Measurements from ENCODE around the gene TMEM59. TPM values are rescaled to one million over a fixed set of nuclear protein-coding genes. Genes with fewer than 3 reads are reported as not detected.
A peak's percentile ranks its signal among the peaks of the same experiment; 100 is the strongest.

Gene TMEM59
- total RNA-seq, 6 experiments from 2014 or later = 133 to 379 (median 280) TPM

GRCh38 chr1:54088385-54088784 lies 35.4 kb upstream of the TMEM59 start:
- intact Hi-C loops (cut with DNase I) = no loop called here
- WGBS (ENCODE audit: insufficient coverage, low coverage, low lambda C conversion rate, missing lambda C conversion rate) = 83% methylated on average over 5 of the region's 5 CpGs
- peaks cover 0 to 2% (median 0%) of the 10 kb centered on the region in 4 donors for H3K36me3 ChIP-seq
- H3K4me3 ChIP-seq = no peak overlapping the region
- H3K4me1 ChIP-seq = no peaks in the 10 kb centered on the region
- H3K9me3 ChIP-seq = no peaks in the 10 kb centered on the region
- DNase-seq (no peak), ATAC-seq (no peak)
- TF ChIP-seq POLR2A (IDR thresholded peaks at IDR 0.05) (no peak), CTCF (IDR thresholded peaks at IDR 0.05) (no peak)
- H3K27ac ChIP-seq = no peak overlapping the region
- no peaks in the 10 kb centered on the region for H3K27me3 ChIP-seq

- ATAC-seq (no peak), DNase-seq (no peak)
- 100% methylated on average over 1 of the region's 1 CpG for WGBS (ENCODE audit: insufficient coverage, low coverage, low lambda C conversion rate, missing lambda C conversion rate)
- peaks cover 0 to under 1% (median 0%) of the 10 kb centered on the region in 4 donors for H3K4me1 ChIP-seq
- intact Hi-C loops (cut with DNase I) = no loop called here
- no peaks in the 10 kb centered on the region for H3K9me3 ChIP-seq
- no peak overlapping the region for H3K4me3 ChIP-seq
- TF ChIP-seq POLR2A (IDR thresholded peaks at IDR 0.05) (no peak), CTCF (IDR thresholded peaks at IDR 0.05) (no peak)
- peaks cover 0 to 2% (median 0%) of the 10 kb centered on the region in 4 donors for H3K36me3 ChIP-seq
- no peak overlapping the region for H3K27ac ChIP-seq
- H3K27me3 ChIP-seq = no peaks in the 10 kb centered on the region
Measured at GRCh38 chr1:54086754-54087153, 33.8 kb upstream of the TMEM59 start.

GRCh38 chr1:54084794-54085193 lies 31.8 kb upstream of the TMEM59 start:
- TF ChIP-seq CTCF (IDR thresholded peaks at IDR 0.05) (no peak), POLR2A (IDR thresholded peaks at IDR 0.05) (no peak)
- Histone ChIP-seq H3K9me3 (no peaks in the 10 kb centered on the region), H3K27me3 (no peaks in the 10 kb centered on the region), H3K36me3 (peaks cover 0 to 2% (median 0%) of the 10 kb centered on the region in 4 donors), H3K4me3 (no peak overlapping the region), H3K27ac (no peak overlapping the region), H3K4me1 (peaks cover 0 to 19% (median 9%) of the 10 kb centered on the region in 4 donors)
- intact Hi-C loops (cut with DNase I) = no loop called here
- no peak for DNase-seq
- no peak for ATAC-seq
- WGBS (ENCODE audit: insufficient coverage, low coverage, low lambda C conversion rate, missing lambda C conversion rate) = 89% methylated on average over 2 of the region's 2 CpGs

- no peaks in the 10 kb centered on the region for H3K9me3 ChIP-seq
- WGBS (ENCODE audit: insufficient coverage, low coverage, low lambda C conversion rate, missing lambda C conversion rate) = 51% methylated on average over 8 of the region's 8 CpGs
- peak overlapping the region in 2 of 3 donors; percentile 19 to 55 for H3K27ac ChIP-seq
Measured at GRCh38 chr1:54081306-54082270, 28.6 kb upstream of the TMEM59 start.

More at GRCh38 chr1:54081306-54082270, 28.6 kb upstream of the TMEM59 start:
- intact Hi-C loops (cut with DNase I) = no loop called here
- Histone ChIP-seq H3K4me3 (no peak overlapping the region), H3K36me3 (peaks cover 0 to 2% (median 0%) of the 10 kb centered on the region in 4 donors), H3K4me1 (peaks cover 0 to 46% (median 17%) of the 10 kb centered on the region in 4 donors), H3K27me3 (no peaks in the 10 kb centered on the region)
- ATAC-seq (peak; percentile 90 to 97 (median 96)), DNase-seq (peak; percentile 75 to 85 (median 84))
- TF ChIP-seq CTCF (IDR thresholded peaks at IDR 0.05) (peak; percentile 80 to 91 (median 82)), POLR2A (IDR thresholded peaks at IDR 0.05) (no peak)
